Measurements from ENCODE around the gene C1QL3. TPM values are rescaled to one million over a fixed set of nuclear protein-coding genes. Genes with fewer than 3 reads are reported as not detected.
A peak's percentile ranks its signal among the peaks of the same experiment; 100 is the strongest.

Gene C1QL3
- total RNA-seq, 2 donors from 2014 or later, result not detected

DNA sequence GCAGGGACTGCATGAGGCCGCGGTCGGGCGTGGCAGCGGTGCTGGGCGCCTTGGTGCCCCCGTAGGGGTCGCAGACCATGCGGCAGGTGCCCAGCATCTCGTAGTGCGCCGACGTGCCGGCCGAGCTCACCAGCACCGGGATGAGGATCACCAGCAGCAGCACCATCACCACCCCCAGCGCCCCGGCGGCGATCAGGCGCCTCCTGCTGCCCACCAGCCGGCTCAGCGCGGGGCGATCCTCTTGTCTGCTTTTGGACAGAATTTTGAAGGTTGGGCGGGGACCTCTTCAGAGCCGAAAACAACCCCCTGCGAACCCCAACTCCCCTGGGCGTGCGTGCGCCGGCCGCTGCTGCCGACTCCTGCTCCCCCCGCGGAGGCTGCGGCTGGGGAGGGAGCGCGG is 779 bp downstream of the C1QL3 start:
- DNase-seq (no peak), ATAC-seq (peak; percentile 41)
- peaks cover 3% of the 10 kb centered on the region for H3K36me3 Mint-ChIP-seq (ENCODE audit: low read depth)
- H3K9me3 ChIP-seq (ENCODE audit: control insufficient read depth, low read length, poor library complexity, severe bottlenecking), result no peaks in the 10 kb centered on the region
- peaks cover 29% of the 10 kb centered on the region for H3K27me3 Mint-ChIP-seq
- H3K27ac Mint-ChIP-seq, result no peak overlapping the region
- H3K4me1 Mint-ChIP-seq, result peaks cover 4% of the 10 kb centered on the region
- peak overlapping the region; percentile 33 for H3K4me3 Mint-ChIP-seq

DNA sequence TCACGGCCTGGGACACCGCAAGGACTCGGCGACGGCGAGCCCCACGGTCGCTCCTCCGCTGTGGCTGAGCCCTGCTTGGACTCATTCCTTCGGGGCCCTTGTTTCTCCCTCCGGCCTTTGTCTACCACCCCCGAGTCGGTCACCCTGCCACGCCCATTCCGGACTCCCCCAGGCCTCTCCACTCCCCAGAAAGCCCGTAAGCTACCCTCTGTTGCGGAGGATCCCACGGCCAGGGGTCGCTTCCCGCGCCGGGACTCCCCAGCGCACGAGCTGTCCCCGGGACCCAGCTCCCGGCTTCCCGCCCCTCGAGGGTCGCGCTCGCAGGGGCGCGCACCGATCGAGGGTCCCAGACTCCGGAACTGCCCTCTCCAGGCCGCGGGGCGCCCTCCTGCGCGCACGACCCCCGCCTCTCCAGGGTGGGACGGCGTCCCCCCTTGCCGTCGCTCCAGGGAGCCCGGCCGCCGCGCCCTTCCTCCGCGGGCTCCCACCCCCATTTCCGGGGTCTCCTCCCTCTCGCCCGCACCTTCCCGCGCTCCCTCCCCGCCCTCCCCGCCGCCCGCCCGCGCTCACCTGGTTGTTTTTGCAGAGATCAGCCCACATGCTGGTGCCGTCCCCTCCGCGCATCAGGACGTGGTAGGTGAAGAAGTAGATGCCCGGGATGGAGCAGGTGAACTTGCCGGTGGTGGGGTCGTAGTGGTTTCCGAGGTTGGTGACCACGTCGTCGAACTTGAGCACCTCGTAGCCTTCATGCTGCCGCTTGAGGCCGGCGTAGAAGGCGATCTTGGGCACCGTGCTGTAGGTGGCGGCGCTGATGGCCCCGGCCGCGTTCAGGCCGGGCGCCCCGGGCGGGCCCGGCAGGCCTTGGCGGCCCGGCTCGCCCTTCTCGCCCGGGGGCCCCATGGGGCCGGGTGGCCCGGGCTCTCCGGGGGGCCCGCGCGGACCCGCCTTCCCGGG is 1.5 kb downstream of the C1QL3 start:
- no peak for ATAC-seq

DNA sequence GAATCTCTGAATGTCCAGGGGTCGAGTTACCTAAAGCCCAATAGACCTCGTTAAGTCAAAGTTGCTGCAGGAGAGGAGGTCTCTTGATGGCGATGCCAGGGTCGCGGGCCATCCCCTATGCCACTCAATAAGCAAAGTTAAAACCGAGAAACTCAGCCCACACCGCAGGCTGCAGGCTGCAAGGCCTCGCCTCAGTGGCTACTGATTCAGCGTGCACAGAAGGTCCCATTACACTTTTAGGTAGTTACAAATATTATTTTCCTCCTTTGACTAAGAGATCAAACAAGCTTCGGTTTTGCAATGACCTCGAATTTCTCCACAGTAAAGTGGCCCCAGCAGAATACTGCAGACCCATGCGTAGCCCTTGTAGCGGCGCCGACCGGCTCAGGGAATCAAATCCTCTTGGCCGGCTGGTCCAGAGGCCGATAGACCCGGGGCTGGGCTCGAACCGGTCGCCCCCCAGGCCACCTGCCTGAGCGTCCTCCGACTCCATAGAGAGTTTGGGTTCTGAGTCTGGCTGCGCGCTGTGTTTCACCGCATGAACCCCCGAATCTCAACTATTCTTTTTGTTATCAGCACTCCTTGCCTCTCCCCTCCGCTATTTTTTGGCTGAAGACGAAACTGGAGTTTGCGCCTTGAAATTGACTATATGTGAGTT is 2.3 kb downstream of the C1QL3 start:
- peaks cover 25% of the 10 kb centered on the region for H3K27me3 Mint-ChIP-seq
- ATAC-seq (no peak), DNase-seq (no peak)
- H3K9me3 ChIP-seq (ENCODE audit: control insufficient read depth, low read length, poor library complexity, severe bottlenecking), result no peaks in the 10 kb centered on the region
- no peaks in the 10 kb centered on the region for H3K36me3 Mint-ChIP-seq (ENCODE audit: low read depth)
- no peak overlapping the region for H3K27ac Mint-ChIP-seq
- H3K4me3 Mint-ChIP-seq, result peak overlapping the region; percentile 70
- peaks cover 4% of the 10 kb centered on the region for H3K4me1 Mint-ChIP-seq

More for the DNA sequence above, 1.5 kb downstream of the C1QL3 start:
- no peaks in the 10 kb centered on the region for H3K9me3 ChIP-seq (ENCODE audit: control insufficient read depth, low read length, poor library complexity, severe bottlenecking)
- H3K27ac Mint-ChIP-seq, result no peak overlapping the region
- peaks cover 4% of the 10 kb centered on the region for H3K4me1 Mint-ChIP-seq
- H3K27me3 Mint-ChIP-seq, result peaks cover 29% of the 10 kb centered on the region
- peak overlapping the region; percentile 80 for H3K4me3 Mint-ChIP-seq
- peaks cover 3% of the 10 kb centered on the region for H3K36me3 Mint-ChIP-seq (ENCODE audit: low read depth)
- DNase-seq, result no peak

DNA sequence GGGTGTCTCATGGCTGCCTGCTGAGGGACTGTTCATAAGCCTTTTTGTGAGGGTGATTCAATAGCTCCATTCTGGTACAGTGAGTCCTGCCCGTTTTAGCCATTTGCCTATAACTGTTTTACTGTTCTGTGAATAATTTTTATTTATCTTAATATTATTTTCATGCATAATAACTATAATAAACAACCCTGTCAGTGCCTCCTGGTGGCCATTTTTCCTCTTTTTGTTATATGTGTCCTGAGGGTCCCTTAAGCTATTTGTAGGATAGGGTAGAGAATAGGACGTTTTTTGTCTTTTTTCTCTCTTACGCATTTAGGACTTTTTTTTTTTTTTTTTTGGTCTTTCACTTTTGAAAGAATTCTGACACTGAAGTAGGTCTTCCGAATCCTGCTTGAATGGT is 2.9 kb downstream of the C1QL3 start:
- DNase-seq (no peak), ATAC-seq (no peak)
- H3K9me3 ChIP-seq (ENCODE audit: control insufficient read depth, low read length, poor library complexity, severe bottlenecking), result no peaks in the 10 kb centered on the region
- H3K4me3 Mint-ChIP-seq, result no peak overlapping the region
- peaks cover 25% of the 10 kb centered on the region for H3K27me3 Mint-ChIP-seq
- H3K4me1 Mint-ChIP-seq, result peaks cover 4% of the 10 kb centered on the region
- no peak overlapping the region for H3K27ac Mint-ChIP-seq
- no peaks in the 10 kb centered on the region for H3K36me3 Mint-ChIP-seq (ENCODE audit: low read depth)

DNA sequence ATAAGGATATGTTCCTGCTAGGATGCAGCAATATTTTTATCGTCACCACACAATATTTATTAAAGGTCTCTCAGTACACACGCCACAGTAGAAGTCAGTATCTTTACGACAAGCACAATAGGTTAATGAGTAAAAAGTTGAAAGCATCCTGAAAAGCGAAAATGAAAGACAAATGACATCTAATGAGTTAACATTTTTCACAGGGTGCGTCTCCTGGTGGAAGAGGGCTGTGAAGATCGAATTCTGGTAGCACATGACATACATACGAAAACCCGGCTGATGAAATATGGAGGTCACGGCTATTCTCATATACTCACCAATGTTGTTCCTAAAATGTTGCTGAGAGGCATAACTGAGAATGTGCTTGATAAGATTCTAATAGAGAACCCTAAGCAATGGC is 10.8 kb downstream of the C1QL3 start:
- Mint-ChIP-seq H3K4me3 (no peak overlapping the region), H3K4me1 (peaks cover 4% of the 10 kb centered on the region), H3K36me3 (ENCODE audit: low read depth) (peaks cover 11% of the 10 kb centered on the region), H3K27me3 (no peaks in the 10 kb centered on the region), H3K27ac (no peak overlapping the region)
- DNase-seq (no peak), ATAC-seq (no peak)
- no peaks in the 10 kb centered on the region for H3K9me3 ChIP-seq (ENCODE audit: control insufficient read depth, low read length, poor library complexity, severe bottlenecking)

DNA sequence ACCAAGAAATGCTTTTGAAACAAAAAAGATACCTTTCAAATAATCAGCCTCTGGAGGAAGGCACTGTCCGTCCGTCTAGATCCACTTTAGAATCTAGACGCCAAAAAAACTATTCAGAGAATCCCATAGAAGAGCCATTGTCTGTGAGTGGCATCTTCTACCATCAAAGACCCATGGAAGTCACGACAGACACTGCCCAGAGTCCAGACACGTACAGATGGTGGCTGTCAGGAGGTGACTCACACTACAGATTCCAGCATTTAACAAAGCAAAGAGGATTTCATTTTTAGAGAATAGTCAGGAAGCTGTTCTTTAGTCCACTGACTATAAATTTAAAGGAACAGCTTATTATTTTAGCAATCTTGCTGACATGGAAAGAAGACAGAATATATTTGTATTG is 11.7 kb downstream of the C1QL3 start:
- ATAC-seq (no peak), DNase-seq (no peak)
- no peaks in the 10 kb centered on the region for H3K27me3 Mint-ChIP-seq
- peaks cover 4% of the 10 kb centered on the region for H3K4me1 Mint-ChIP-seq
- no peaks in the 10 kb centered on the region for H3K9me3 ChIP-seq (ENCODE audit: control insufficient read depth, low read length, poor library complexity, severe bottlenecking)
- peaks cover 11% of the 10 kb centered on the region for H3K36me3 Mint-ChIP-seq (ENCODE audit: low read depth)
- H3K4me3 Mint-ChIP-seq, result no peak overlapping the region
- no peak overlapping the region for H3K27ac Mint-ChIP-seq

DNA sequence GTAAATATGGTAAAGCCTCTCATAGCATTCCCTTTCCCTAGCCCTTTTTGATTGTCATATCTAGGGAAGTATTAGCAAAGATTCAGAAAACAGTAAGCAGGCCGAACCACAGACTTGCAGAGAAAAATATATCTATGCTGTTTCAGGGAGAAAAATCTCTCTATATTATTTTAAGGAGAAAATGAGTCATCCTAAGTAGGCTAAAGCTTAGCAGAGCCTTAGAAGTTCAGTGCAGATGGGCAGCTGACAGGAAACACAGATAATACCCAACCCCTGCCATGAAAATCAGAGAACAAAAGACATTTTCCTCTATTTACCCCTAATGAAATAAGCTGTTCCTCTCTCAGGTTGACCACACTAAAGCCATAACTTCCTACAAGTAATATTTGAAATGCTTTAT is 16.5 kb downstream of the C1QL3 start:
- Mint-ChIP-seq H3K27me3 (no peaks in the 10 kb centered on the region), H3K4me3 (no peak overlapping the region), H3K36me3 (ENCODE audit: low read depth) (peaks cover 10% of the 10 kb centered on the region), H3K27ac (no peak overlapping the region), H3K4me1 (peaks cover 8% of the 10 kb centered on the region)
- no peak for DNase-seq
- ATAC-seq, result no peak
- no peaks in the 10 kb centered on the region for H3K9me3 ChIP-seq (ENCODE audit: control insufficient read depth, low read length, poor library complexity, severe bottlenecking)

DNA sequence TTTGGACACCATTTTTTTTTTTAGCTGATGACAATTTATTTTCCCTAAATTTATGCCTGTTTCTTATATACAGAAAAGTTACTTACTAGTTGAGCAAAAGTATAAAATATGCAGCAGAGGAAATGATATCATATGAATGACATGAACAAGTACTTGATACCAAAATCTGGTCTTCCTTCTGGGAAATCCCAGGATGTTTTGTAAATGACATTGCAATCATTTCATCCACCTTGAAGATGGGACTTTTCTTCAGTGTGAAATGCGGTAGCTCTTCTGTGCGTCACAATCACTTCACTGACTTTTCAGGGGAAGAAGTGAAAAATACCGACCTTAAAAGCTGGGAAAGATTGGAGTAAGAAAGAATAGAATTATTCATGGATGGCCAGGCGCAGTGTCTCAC is 23.8 kb downstream of the C1QL3 start:
- Mint-ChIP-seq H3K4me3 (no peak overlapping the region), H3K27me3 (no peaks in the 10 kb centered on the region), H3K27ac (no peak overlapping the region), H3K4me1 (peaks cover 8% of the 10 kb centered on the region), H3K36me3 (ENCODE audit: low read depth) (peaks cover 10% of the 10 kb centered on the region)
- ATAC-seq, result no peak
- DNase-seq, result no peak
- H3K9me3 ChIP-seq (ENCODE audit: control insufficient read depth, low read length, poor library complexity, severe bottlenecking), result no peaks in the 10 kb centered on the region

DNA sequence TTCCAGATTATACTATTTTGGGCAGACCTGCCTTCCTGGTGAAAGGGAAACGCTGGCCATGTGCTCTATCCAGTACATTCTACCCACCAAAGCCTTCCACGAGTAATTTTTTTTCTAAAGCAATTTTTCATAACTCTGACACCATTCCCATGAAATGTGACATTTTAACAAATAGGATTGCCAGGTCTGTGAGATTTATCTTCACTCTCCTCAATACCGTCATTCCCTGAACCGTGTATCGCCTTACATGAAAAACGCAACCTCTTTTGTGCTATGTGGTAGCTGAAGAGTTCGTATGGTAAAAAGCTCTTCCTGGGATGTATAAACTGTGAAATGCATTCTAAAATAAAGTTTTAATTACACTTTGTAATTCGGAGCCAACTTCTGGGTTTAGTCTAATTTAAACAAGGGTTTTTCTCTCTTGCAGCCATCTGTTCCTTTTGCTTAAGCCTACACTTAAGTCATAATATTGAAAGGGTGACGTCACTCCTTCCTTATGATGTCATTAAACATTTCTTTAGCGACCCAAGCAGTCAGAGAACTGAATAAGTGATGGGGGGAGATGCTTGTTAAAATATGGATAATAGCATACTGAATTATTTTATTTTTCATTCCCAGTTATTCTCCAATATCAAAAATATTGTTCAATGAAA is 27.7 kb downstream of the C1QL3 start:
- Mint-ChIP-seq H3K4me3 (no peak overlapping the region), H3K27me3 (no peaks in the 10 kb centered on the region), H3K36me3 (ENCODE audit: low read depth) (peaks cover 12% of the 10 kb centered on the region), H3K27ac (no peak overlapping the region), H3K4me1 (peaks cover 6% of the 10 kb centered on the region)
- DNase-seq (no peak), ATAC-seq (no peak)
- no peaks in the 10 kb centered on the region for H3K9me3 ChIP-seq (ENCODE audit: control insufficient read depth, low read length, poor library complexity, severe bottlenecking)

DNA sequence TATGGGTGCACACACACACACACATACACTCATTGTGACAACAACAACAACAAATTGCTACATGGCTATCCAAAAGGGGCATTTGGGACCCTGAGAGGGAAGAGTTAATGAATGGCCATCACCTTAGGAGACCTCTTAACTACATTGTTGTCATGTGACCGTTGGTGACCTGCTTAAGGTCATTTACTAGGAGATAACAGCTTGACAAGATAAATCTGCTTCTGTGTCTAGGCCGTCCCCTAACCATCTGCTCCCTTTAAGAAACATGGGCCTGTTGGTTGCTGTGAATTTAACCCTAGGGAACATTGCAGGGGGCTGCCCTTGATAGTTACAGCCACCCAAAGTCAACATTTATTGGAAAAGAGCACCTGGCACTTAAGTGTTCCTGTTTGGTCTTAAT is 29.7 kb downstream of the C1QL3 start:
- Mint-ChIP-seq H3K36me3 (ENCODE audit: low read depth) (peaks cover 12% of the 10 kb centered on the region), H3K27me3 (no peaks in the 10 kb centered on the region), H3K4me1 (peaks cover 4% of the 10 kb centered on the region), H3K27ac (no peak overlapping the region), H3K4me3 (no peak overlapping the region)
- ATAC-seq, result no peak
- DNase-seq, result no peak
- H3K9me3 ChIP-seq (ENCODE audit: control insufficient read depth, low read length, poor library complexity, severe bottlenecking), result no peaks in the 10 kb centered on the region

DNA sequence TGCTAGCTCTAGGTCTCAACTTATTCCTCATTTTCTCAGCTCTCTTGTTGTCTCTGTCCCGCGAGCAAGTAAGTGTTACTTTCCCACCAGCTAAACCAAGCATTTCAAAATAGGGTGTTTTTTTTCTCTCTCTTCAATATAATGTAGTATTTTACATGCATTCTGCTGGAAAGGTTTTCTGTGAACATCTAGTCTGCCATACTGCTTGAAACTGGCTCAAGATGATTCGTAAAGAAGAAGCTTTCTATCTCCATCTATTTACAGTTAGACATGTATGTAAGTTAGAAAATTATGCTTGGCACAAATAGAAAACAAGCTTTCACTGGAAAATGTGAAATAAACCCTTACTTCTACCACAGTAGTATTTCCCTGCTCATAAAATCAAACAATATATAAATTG is 31.2 kb downstream of the C1QL3 start:
- ATAC-seq, result no peak

DNA sequence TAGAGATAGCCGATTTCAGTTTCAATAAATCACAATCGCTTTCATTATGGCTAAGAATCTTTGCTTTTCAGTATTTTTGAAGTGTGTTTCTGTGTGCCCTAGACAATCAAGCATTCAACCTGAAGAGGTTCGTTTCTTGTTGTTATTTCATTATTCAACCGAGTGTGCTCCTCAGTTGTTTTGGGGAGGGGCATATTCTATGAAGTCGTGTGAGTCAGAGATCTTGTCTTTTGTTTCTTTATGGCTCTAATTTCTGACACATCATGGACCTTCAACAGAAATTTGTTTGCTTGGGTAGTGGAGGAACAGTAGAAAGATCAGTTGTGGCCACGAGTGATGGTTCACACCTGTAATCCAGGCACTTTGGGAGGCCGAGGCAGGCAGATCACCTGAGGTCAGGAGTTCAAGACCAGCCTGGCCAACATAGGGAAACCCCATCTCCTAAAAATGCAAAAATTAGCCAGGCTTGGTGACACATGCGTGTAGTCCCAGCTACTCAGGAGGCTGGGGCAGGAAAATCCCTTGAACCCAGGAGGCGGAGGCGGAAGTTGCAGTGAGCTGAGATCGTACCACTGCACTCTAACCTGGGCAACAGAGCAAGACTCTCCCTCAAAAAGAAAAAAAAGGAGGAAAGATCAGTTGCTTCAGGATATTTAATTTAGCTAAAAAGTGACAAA is 38.3 kb downstream of the C1QL3 start:
- Mint-ChIP-seq H3K36me3 (ENCODE audit: low read depth) (no peaks in the 10 kb centered on the region), H3K27ac (peak overlapping the region; percentile 43), H3K4me3 (no peak overlapping the region), H3K27me3 (no peaks in the 10 kb centered on the region), H3K4me1 (peaks cover 8% of the 10 kb centered on the region)
- DNase-seq (no peak), ATAC-seq (no peak)
- H3K9me3 ChIP-seq (ENCODE audit: control insufficient read depth, low read length, poor library complexity, severe bottlenecking), result no peaks in the 10 kb centered on the region

More for the DNA sequence above, 31.2 kb downstream of the C1QL3 start:
- Mint-ChIP-seq H3K27ac (peak overlapping the region; percentile 3), H3K4me1 (peaks cover 5% of the 10 kb centered on the region), H3K27me3 (no peaks in the 10 kb centered on the region), H3K36me3 (ENCODE audit: low read depth) (peaks cover 8% of the 10 kb centered on the region), H3K4me3 (no peak overlapping the region)
- DNase-seq, result no peak
- no peaks in the 10 kb centered on the region for H3K9me3 ChIP-seq (ENCODE audit: control insufficient read depth, low read length, poor library complexity, severe bottlenecking)

Measured in T-helper 17 cell (primary cell).